Cardiac septum (tissue), 1 donor: Measurements from ENCODE around the gene UBE4A. TPM values are rescaled to one million over a fixed set of nuclear protein-coding genes. Genes with fewer than 3 reads are reported as not detected.
"Not testable (repeated sequence)": the region's sequence is repeated elsewhere in the genome, so short reads cannot be mapped to it uniquely, and the experiment has no call there.

Experiments
- DNase-seq: peaks from one replicate; pipeline ENCODE4 v3.0.0-alpha.2; 2020; ENCODE audit warnings: low spot score
- intact Hi-C: fragments of 100-400 bp; cut with DNase I; formaldehyde crosslinking; loops from one replicate; pipeline ENCODE4 v1.14.0; 2022
- total RNA-seq: library from RNA; stranded (reverse); fragmentation: NEBNext Ultra II Directional; extraction: Animal tissue kit (Norgen Biotek cat#: 25700); gene quantifications from one replicate; pipeline ENCODE4 v1.2.1, GENCODE V29; 2021
- donor health status: DM: no; HTN: no; CAD: no.

Gene UBE4A
- total RNA-seq, 1 donor from 2014 or later: 38.3 TPM

GRCh38 chr11:118382954-118383353 is 23.6 kb downstream of the UBE4A start:
- intact Hi-C loops: no loop called here
- no peak for DNase-seq

GRCh38 chr11:118383657-118384056 is 24.3 kb downstream of the UBE4A start:
- no peak for DNase-seq
- intact Hi-C loops: no loop called here

GRCh38 chr11:118396097-118396501 is 36.7 kb downstream of the UBE4A start:
- intact Hi-C loops: no loop called here
- no peak for DNase-seq

GRCh38 chr11:118397448-118397847 is 38.0 kb downstream of the UBE4A start:
- intact Hi-C loops: no loop called here
- no peak for DNase-seq

GRCh38 chr11:118398791-118399559 is 39.6 kb downstream of the UBE4A start:
- intact Hi-C loops: no loop called here
- DNase-seq: no peak

- intact Hi-C loops: loop anchor here (2.0 kb wide), 2 partner anchors 35 to 87 kb away; partner anchors contain the start of gene KMT2A
- peak; percentile 94 for DNase-seq
Measured at GRCh38 chr11:118401151-118401879, 41.9 kb downstream of the UBE4A start, which contains the start of gene ATP5MG. Gene ATP5MG, plus strand, starts transcription at chr11:118401606. Its CDS starts 60 bp downstream, at chr11:118401666.

- intact Hi-C loops: loop anchor here (2.0 kb wide), 2 partner anchors 35 to 87 kb away; partner anchors contain the start of gene KMT2A
- DNase-seq: no peak
Measured at GRCh38 chr11:118401880-118402590, 42.6 kb downstream of the UBE4A start.

- DNase-seq, intact Hi-C loops: not testable (repeated sequence)
Measured at GRCh38 chr11:118402594-118402993, 43.2 kb downstream of the UBE4A start.

GRCh38 chr11:118406599-118407166 is 47.3 kb downstream of the UBE4A start:
- intact Hi-C loops: no loop called here
- DNase-seq: no peak

- intact Hi-C loops: no loop called here
- DNase-seq: no peak
Measured at GRCh38 chr11:118410055-118410745, 50.8 kb downstream of the UBE4A start.

- intact Hi-C loops: no loop called here
- no peak for DNase-seq
Measured at GRCh38 chr11:118411530-118411929, 52.1 kb downstream of the UBE4A start.

- intact Hi-C loops: no loop called here
- no peak for DNase-seq
Measured at GRCh38 chr11:118412921-118413320, 53.5 kb downstream of the UBE4A start.

GRCh38 chr11:118415062-118415738 is 55.8 kb downstream of the UBE4A start:
- intact Hi-C loops: no loop called here
- no peak for DNase-seq

- intact Hi-C loops: no loop called here
- no peak for DNase-seq
Measured at GRCh38 chr11:118415739-118416068, 56.3 kb downstream of the UBE4A start.

GRCh38 chr11:118416900-118417299 is 57.5 kb downstream of the UBE4A start:
- intact Hi-C loops, DNase-seq: not testable (repeated sequence)

- DNase-seq: no peak
- intact Hi-C loops: no loop called here
Measured at GRCh38 chr11:118417801-118418200, 58.4 kb downstream of the UBE4A start.

- intact Hi-C loops: no loop called here
- no peak for DNase-seq
Measured at GRCh38 chr11:118418766-118419165, 59.4 kb downstream of the UBE4A start.

GRCh38 chr11:118427707-118428106 is 68.3 kb downstream of the UBE4A start:
- intact Hi-C loops: no loop called here
- DNase-seq: no peak

- intact Hi-C loops: no loop called here
- DNase-seq: no peak
Measured at GRCh38 chr11:118430956-118431355, 71.6 kb downstream of the UBE4A start.
